ENCODE results near the gene CHRND.

GRCh38 chr2:232562515-232563151, 36.7 kb downstream of the CHRND start:
- TF ChIP-seq, protein P1, sequence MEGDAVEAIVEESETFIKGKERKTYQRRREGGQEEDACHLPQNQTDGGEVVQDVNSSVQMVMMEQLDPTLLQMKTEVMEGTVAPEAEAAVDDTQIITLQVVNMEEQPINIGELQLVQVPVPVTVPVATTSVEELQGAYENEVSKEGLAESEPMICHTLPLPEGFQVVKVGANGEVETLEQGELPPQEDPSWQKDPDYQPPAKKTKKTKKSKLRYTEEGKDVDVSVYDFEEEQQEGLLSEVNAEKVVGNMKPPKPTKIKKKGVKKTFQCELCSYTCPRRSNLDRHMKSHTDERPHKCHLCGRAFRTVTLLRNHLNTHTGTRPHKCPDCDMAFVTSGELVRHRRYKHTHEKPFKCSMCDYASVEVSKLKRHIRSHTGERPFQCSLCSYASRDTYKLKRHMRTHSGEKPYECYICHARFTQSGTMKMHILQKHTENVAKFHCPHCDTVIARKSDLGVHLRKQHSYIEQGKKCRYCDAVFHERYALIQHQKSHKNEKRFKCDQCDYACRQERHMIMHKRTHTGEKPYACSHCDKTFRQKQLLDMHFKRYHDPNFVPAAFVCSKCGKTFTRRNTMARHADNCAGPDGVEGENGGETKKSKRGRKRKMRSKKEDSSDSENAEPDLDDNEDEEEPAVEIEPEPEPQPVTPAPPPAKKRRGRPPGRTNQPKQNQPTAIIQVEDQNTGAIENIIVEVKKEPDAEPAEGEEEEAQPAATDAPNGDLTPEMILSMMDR (IDR thresholded peaks at IDR 0.05) = no peak
- TF ChIP-seq, protein P2, sequence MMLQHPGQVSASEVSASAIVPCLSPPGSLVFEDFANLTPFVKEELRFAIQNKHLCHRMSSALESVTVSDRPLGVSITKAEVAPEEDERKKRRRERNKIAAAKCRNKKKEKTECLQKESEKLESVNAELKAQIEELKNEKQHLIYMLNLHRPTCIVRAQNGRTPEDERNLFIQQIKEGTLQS (CRISPR knock-in tag; conservative IDR thresholded peaks at IDR 0.05) = no peak
- TF ChIP-seq, protein P3, sequence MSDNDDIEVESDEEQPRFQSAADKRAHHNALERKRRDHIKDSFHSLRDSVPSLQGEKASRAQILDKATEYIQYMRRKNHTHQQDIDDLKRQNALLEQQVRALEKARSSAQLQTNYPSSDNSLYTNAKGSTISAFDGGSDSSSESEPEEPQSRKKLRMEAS (CRISPR knock-in tag; IDR thresholded peaks at IDR 0.05) = no peak
- TF ChIP-seq, protein P4, sequence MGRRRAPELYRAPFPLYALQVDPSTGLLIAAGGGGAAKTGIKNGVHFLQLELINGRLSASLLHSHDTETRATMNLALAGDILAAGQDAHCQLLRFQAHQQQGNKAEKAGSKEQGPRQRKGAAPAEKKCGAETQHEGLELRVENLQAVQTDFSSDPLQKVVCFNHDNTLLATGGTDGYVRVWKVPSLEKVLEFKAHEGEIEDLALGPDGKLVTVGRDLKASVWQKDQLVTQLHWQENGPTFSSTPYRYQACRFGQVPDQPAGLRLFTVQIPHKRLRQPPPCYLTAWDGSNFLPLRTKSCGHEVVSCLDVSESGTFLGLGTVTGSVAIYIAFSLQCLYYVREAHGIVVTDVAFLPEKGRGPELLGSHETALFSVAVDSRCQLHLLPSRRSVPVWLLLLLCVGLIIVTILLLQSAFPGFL (CRISPR knock-in tag; IDR thresholded peaks at IDR 0.05; ENCODE audit: borderline replicate concordance) = no peak
- no peak for TF ChIP-seq RELA (CRISPR knock-in tag; IDR thresholded peaks at IDR 0.05; ENCODE audit: borderline replicate concordance)
- no peak for TF ChIP-seq NR1H2 (CRISPR knock-in tag; IDR thresholded peaks at IDR 0.05)
- no peak for TF ChIP-seq ZNF232 (CRISPR knock-in tag; IDR thresholded peaks at IDR 0.05)
